NCI-H446 treated with DMSO at 0.1 percent for 48 hours (cell line): ENCODE measurements around the gene FAM180A.
"Not testable (repeated sequence)": the region's sequence is repeated elsewhere in the genome, so short reads cannot be mapped to it uniquely, and the experiment has no call there.

Experiments
- DNase-seq: peaks from one replicate; lab custom pipeline; 2025; lab: John Stamatoyannopoulos, UW

FAM180A gene

GRCh38 chr7:135748770-135749169, at the start of gene FAM180A:
Gene FAM180A, minus strand, starts transcription at chr7:135748813. Its CDS starts 233 bp downstream, at chr7:135748580.
- DNase-seq: peak; percentile 74

DNA sequence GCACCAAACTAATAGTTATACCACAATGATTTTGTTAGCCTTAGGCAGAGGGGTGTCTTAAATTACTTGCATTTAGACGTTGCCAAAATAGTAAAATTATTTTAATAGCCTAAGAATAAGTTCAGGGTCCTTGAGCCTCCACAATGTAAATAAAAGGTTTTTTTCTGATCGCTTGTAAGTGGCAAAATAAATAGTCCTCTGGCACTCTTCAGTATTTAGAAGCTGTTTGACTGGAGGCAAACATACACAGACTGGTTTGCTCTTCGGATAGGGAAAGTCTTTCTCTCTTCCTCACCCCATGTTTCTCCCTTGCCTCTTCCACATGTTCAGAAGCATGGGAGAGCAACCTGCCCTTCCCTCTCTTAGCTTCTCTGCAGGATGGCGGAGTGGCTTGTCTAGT, 49.5 kb upstream of the FAM180A start:
- no peak for DNase-seq

DNA sequence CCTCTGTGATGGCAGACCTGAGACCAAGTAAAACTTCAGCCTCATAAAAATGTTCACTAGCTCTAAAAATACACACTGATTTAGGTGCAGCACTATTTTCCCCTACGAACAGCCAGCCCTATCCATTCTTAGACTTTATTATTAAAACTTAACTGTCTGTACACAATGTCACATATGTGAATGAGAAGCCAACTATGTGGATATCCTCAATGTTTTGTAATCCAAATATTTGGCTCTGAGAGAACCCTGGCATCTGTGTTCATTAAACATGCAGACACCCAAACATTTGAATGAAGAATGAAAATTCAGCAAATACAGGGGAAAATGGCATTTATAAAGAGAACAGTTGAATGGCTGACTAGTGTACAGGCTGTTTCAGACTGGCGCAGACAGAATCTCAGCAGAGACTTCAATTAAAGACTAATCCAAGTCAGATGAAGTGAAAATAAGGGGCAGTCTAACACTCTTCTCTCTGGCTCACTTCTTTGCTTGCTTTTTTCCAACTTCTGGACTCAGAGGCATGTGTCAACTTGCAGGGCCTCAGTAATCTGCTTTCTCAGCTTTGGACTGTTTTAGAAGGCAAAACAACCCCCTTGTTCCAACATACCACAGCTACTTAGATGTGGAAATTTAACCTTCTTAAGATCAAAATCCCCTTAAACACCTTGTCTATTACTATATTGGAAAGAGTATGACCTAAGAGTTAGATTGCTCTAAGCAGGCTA, 47.4 kb upstream of the FAM180A start:
- peak; percentile 44 for DNase-seq

GRCh38 chr7:135793841-135794240, 45.2 kb upstream of the FAM180A start:
- no peak for DNase-seq

- no peak for DNase-seq
These were observed 44.3 kb upstream of the FAM180A start for GRCh38 chr7:135792866-135793265.

GRCh38 chr7:135792363-135792668, 43.7 kb upstream of the FAM180A start:
- no peak for DNase-seq

DNA sequence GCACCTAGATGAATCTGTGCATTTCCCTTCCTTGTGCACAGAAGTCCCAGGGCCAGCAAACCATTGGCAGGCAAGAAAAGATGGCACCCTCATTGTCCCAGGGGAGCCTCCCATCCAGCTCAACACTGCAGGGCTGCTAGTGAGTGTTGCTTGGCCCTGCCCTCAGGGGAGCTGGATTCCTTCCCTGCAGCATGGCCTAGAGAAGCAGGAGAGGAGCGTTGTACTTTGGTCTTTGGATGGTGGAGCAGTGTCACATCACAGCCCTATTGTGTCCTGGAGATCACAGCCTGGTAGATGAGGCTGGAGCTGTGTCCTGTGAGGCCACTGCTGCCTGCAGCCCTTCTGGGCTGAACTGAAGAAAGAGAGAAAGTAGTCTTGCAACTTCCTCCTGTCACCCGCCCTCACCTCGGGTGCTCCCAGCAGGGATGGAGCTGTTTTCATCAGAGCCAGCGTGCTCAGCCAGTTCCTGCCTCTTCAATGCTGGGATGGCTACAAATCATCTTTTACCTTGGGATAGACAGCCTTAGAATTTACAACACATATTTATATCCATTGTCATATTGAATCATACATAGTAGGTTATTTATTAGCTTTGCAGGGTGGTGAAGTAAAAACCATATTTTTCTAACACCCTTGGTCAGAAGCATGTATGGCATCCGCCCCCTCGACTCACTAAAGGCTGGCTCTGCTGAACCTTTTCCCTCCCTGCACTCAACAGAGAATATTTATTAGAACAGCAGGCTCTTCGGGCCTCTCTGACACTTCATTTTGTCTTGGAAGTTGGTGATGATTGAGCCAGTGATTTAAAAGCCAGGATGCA, 43.1 kb upstream of the FAM180A start:
- no peak for DNase-seq

- no peak for DNase-seq
These were observed 41.9 kb upstream of the FAM180A start for GRCh38 chr7:135790371-135790977.

DNA sequence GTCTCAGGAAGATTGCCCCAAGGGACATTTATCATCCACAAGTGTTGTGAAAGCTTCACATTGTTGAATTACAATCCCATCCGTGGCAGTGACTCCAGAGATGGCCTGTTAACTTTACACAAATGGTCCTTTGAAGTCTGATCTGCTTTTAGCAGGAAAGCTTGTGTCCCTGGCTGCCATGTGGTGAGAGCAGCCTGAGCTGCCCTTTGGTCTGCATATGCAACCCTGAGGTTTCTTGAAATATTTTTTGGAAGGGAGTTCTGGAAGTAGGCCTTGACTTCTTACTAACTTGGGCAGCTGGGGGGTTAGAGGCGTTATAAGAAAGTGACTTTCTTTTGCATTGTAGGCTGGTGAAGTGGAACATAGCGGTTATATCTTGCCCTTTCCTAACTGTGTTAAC, 41.3 kb upstream of the FAM180A start:
- no peak for DNase-seq

GRCh38 chr7:135789431-135789830, 40.8 kb upstream of the FAM180A start:
- DNase-seq: no peak

GRCh38 chr7:135786911-135787310, 38.3 kb upstream of the FAM180A start:
- DNase-seq: peak; percentile 27

- no peak for DNase-seq
These were observed 36.5 kb upstream of the FAM180A start for GRCh38 chr7:135785065-135785464.

DNA sequence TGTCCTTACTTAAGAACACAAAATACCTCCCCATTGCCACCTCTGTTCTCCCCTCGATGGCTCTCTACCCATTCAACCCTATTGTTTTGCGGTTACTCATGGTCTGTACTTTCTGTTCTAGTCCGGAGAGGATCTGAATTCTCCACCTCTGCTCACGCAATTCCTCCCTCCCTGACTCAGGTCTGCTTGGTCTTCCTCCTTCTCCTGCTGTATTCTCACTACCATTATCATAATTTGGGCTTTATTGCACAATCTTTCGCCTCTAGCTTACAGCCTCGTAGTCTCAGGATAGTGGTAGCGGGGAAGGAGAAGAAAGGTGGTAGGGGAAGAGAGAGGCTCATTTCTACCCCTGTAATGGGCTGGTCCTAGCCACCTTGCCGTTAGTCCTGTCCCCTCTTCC, 35.4 kb upstream of the FAM180A start:
- no peak for DNase-seq

GRCh38 chr7:135782801-135783200, 34.2 kb upstream of the FAM180A start:
- DNase-seq: no peak

GRCh38 chr7:135782377-135782776, 33.8 kb upstream of the FAM180A start:
- DNase-seq: no peak

DNA sequence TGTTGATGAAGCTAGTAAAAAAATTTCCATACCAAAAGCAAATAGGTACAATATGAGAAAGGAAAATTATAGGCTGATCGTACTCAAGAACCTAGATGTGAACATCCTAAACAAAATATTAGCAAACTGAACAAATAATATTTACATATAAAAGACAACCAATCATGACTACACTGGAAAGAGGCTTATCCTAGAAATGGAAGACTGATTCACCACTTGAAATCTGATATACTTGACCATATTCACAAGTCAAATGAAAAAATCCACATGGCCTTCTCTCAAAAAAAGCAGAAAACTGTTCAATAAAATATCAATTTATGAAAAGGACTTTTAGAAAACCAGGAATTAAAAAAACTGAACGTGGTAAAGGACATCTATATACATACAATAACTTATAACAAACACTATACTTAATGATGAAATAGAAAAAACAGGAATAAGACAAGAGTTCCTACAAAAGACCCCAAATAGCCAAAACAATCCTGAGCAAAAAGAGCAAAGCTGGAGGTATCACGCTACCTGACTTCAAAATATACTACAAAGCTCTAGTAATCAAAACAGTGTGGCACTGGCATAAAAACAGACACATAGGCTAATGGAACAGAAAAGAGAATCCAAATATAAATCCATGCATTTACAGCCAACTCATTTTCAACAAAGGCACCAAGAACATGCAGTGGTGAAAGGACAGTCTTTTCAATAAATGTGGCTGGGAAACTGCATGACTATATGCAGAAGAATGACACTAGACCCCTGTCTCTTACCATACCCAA, 29.2 kb upstream of the FAM180A start:
- DNase-seq: no peak

DNA sequence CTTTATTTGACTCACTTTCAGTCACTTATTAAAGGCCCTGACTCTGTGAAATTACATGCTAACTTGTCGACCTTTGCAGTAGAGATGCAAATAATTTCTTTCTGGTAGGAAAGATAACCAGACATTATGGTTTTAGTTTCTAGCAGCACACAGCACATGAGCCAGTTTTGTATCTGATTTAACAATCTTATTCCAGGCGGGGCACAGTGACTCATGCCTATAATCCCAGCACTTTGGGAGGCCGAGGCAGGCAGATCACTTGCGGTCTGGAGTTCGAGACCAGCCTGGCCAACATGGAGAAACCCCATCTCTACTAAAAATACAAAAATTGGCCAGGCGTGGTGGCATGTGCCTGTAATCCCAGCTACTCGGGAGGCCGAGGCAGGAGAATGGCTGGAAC, 27.3 kb upstream of the FAM180A start:
- not testable (repeated sequence) for DNase-seq

DNA sequence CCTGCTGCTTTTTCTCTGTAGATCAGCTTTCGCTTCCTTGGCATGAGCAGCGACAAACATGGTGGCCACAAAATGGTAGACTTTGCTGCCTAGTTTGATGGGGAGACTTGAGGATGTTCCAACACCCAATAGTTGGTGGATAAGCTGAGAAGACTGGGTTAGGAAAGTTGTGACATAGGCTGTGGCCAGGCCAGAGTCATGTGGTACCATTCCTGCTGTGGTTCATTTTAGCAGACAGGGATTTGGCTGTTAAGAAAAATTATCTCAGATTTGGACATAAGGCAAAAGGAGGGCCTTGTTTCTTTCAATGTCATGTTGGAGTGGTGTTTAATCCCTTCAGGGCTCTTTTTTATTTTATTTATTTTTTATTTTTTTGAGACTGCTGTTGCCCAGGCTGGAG, 26.6 kb upstream of the FAM180A start:
- no peak for DNase-seq

DNA sequence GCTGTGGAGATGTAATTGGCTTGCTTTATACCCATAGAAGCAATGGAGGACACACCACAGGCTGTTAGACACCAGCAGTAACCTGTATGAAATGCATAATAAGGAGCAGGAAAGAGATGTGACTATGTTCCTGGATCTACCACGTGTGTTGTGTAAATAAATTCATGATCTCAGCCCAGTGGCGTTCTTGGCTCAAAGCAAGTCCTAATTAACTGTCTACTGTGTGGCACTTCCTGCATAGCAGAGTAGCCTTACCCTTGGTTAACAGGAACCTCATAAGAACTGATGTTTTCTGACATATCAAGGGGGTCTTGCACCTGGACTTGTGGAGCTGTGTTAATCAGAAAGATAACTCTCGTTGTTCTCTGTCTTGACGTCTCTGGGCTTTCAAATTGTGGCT, 25.7 kb upstream of the FAM180A start:
- DNase-seq: peak; percentile 67

GRCh38 chr7:135773464-135773863, 24.9 kb upstream of the FAM180A start:
- peak; percentile 24 for DNase-seq

DNA sequence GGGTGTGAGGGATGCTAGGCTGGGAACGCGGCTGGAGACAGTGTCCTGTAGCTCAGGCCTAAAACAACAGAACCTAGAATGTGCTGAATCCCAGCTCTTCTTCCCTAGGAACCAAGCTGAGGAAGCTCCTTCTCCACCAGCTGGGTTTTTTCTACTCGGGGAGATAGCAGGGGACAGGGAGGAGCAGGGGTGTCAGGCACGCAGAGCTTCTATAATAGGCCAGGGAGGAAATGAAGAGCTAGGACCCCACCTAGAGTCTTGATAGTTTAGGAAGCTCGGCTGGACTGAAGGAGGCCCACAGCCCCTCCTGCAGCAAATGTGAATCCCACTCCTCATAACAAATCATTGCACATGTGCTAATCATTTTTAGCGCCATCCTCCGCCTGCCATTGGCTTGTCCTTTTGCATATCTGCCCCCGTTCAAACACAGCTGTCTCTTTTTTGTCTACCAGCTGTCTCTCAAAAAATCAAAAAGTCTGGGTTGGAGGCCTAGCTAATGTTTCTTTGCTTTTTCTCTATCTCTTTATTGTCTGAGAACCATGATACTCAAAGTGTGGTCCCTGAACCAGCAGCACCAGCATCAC, 24.1 kb upstream of the FAM180A start:
- no peak for DNase-seq
